ENCODE results near the gene MAN2B1. TPM values are rescaled to one million over a fixed set of nuclear protein-coding genes. Genes with fewer than 3 reads are reported as not detected.
A peak's percentile ranks its signal among the peaks of the same experiment; 100 is the strongest.
"Not testable (repeated sequence)": the region's sequence is repeated elsewhere in the genome, so short reads cannot be mapped to it uniquely, and the experiment has no call there.

Gene MAN2B1
- total RNA-seq, 2 experiments from 2014 or later, result 127 to 135 TPM

- DNase-seq (peak; percentile 97), ATAC-seq (peak; percentile 89)
- intact Hi-C loops (cut with micrococcal nuclease), result no loop called here
- no peak for TF ChIP-seq CTCF (IDR thresholded peaks at IDR 0.05)
- H3K4me1 Mint-ChIP-seq (ENCODE audit: low read depth), result peaks cover 25% of the 10 kb centered on the region
- H3K27me3 Mint-ChIP-seq, result no peaks in the 10 kb centered on the region
- POLR2A ChIA-PET, result interaction anchor here (0.5 to 3.7 kb wide), 16 partner anchors 9 to 282 kb away, joined by 3 to 38 read pairs (median 4); partner anchors contain the start of genes FBXW9, GET3, MAN2B1 and TNPO2
- H3K36me3 Mint-ChIP-seq (ENCODE audit: low read depth), result peaks cover 25% of the 10 kb centered on the region
- no peaks in the 10 kb centered on the region for H3K9me3 Mint-ChIP-seq
- H3K27ac Mint-ChIP-seq, result peak within 1 kb of the TSS; percentile 94
- H3K4me3 Mint-ChIP-seq, result peak within 1 kb of the TSS; percentile 93
- CTCF ChIA-PET, result interaction anchor here (1.4 to 3.2 kb wide), 3 partner anchors 9 to 167 kb away, joined by 3 to 20 read pairs (median 10); no protein-coding TSS in a partner anchor
These were observed 14.8 kb upstream of the MAN2B1 start, which contains the start of gene DHPS for GRCh38 chr19:12681074-12681987. DHPS (minus strand) TSS chr19:12681880; CDS start chr19:12681766, 114 bp downstream.

GRCh38 chr19:12680034-12680433 is 13.5 kb upstream of the MAN2B1 start:
- H3K9me3 Mint-ChIP-seq, result no peaks in the 10 kb centered on the region
- H3K27ac Mint-ChIP-seq, result no peak overlapping the region
- ATAC-seq, result no peak
- TF ChIP-seq CTCF (IDR thresholded peaks at IDR 0.05), result no peak
- POLR2A ChIA-PET, result interaction anchor here (0.6 to 4.5 kb wide), 7 partner anchors 11 to 191 kb away, joined by 3 to 38 read pairs (median 3); partner anchors contain the start of genes FBXW9, MAN2B1 and WDR83
- intact Hi-C loops (cut with micrococcal nuclease), result no loop called here
- DNase-seq, result no peak
- H3K4me1 Mint-ChIP-seq (ENCODE audit: low read depth), result peaks cover 26% of the 10 kb centered on the region
- peak overlapping the region; percentile 93 for H3K4me3 Mint-ChIP-seq
- peaks cover 34% of the 10 kb centered on the region for H3K36me3 Mint-ChIP-seq (ENCODE audit: low read depth)
- no peaks in the 10 kb centered on the region for H3K27me3 Mint-ChIP-seq
- CTCF ChIA-PET, result interaction anchor here (0.9 to 3.2 kb wide), 3 partner anchors 8 to 168 kb away, joined by 3 to 20 read pairs (median 10); no protein-coding TSS in a partner anchor

GRCh38 chr19:12678039-12678438 is 11.5 kb upstream of the MAN2B1 start:
- intact Hi-C loops (cut with micrococcal nuclease); H3K27me3 Mint-ChIP-seq; H3K9me3 Mint-ChIP-seq; ATAC-seq; H3K4me3 Mint-ChIP-seq; DNase-seq; H3K27ac Mint-ChIP-seq: not testable (repeated sequence)
- Mint-ChIP-seq H3K36me3 (ENCODE audit: low read depth) (peaks cover 45% of the 10 kb centered on the region), H3K4me1 (ENCODE audit: low read depth) (peaks cover 26% of the 10 kb centered on the region)
- ChIA-PET POLR2A (interaction anchor here (1.0 to 4.5 kb wide), 3 partner anchors 9 to 76 kb away, joined by 3 to 29 read pairs (median 14); partner anchors contain the start of gene FBXW9), CTCF (interaction anchor here (0.9 to 3.0 kb wide), 6 partner anchors 8 to 170 kb away, joined by 3 to 10 read pairs (median 4); no protein-coding TSS in a partner anchor)

GRCh38 chr19:12676928-12677327 is 10.4 kb upstream of the MAN2B1 start:
- peaks cover 49% of the 10 kb centered on the region for H3K36me3 Mint-ChIP-seq (ENCODE audit: low read depth)
- CTCF ChIA-PET, result interaction anchor here (0.7 to 2.5 kb wide), 13 partner anchors 11 to 171 kb away, joined by 3 to 10 read pairs (median 5); partner anchors contain the start of genes MAN2B1, THSD8, WDR83 and ZNF490
- H3K27ac Mint-ChIP-seq, result no peak overlapping the region
- ATAC-seq (no peak), DNase-seq (no peak)
- H3K9me3 Mint-ChIP-seq, result no peaks in the 10 kb centered on the region
- intact Hi-C loops (cut with micrococcal nuclease), result no loop called here
- H3K27me3 Mint-ChIP-seq, result no peaks in the 10 kb centered on the region
- H3K4me3 Mint-ChIP-seq, result no peak overlapping the region
- no peak for TF ChIP-seq CTCF (IDR thresholded peaks at IDR 0.05)
- H3K4me1 Mint-ChIP-seq (ENCODE audit: low read depth), result peaks cover 28% of the 10 kb centered on the region
- POLR2A ChIA-PET, result interaction anchor here (0.9 to 4.5 kb wide), 4 partner anchors 8 to 74 kb away, joined by 3 to 29 read pairs (median 10); partner anchors contain the start of gene FBXW9

- peak; percentile 81 for TF ChIP-seq CTCF (IDR thresholded peaks at IDR 0.05)
- DNase-seq (peak; percentile 94), ATAC-seq (peak; percentile 48)
- intact Hi-C loops (cut with micrococcal nuclease), result no loop called here
- H3K27me3 Mint-ChIP-seq, result no peaks in the 10 kb centered on the region
- H3K4me1 Mint-ChIP-seq (ENCODE audit: low read depth), result peaks cover 30% of the 10 kb centered on the region
- H3K36me3 Mint-ChIP-seq (ENCODE audit: low read depth), result peaks cover 50% of the 10 kb centered on the region
- ChIA-PET POLR2A (interaction anchor here (0.9 to 4.5 kb wide), 4 partner anchors 7 to 73 kb away, joined by 3 to 29 read pairs (median 10); partner anchors contain the start of gene FBXW9), CTCF (interaction anchor here (0.6 to 2.5 kb wide), 14 partner anchors 10 to 171 kb away, joined by 3 to 10 read pairs (median 4); partner anchors contain the start of genes MAN2B1, THSD8, WDR83 and ZNF490)
- no peaks in the 10 kb centered on the region for H3K9me3 Mint-ChIP-seq
- peak overlapping the region; percentile 25 for H3K27ac Mint-ChIP-seq
- H3K4me3 Mint-ChIP-seq, result no peak overlapping the region
These were observed 9.8 kb upstream of the MAN2B1 start for GRCh38 chr19:12676384-12676792.

Measured in activated CD8-positive, alpha-beta T cell treated with anti-CD3 and anti-CD28 coated beads for 36 hours (primary cell).